Measurements from ENCODE around the gene MAP1B. TPM values are rescaled to one million over a fixed set of nuclear protein-coding genes. Genes with fewer than 3 reads are reported as not detected.

Gene MAP1B
- total RNA-seq, 4 donors from 2014 or later, result 38.9 to 57.5 (median 44.4) TPM

- Histone ChIP-seq H3K4me3 (no peak overlapping the region), H3K27ac (no peak overlapping the region), H3K4me1 (peaks cover 5 to 35% (median 19%) of the 10 kb centered on the region in 4 donors), H3K27me3 (no peaks in the 10 kb centered on the region), H3K9me3 (no peaks in the 10 kb centered on the region), H3K36me3 (no peaks in the 10 kb centered on the region)
- no peak for DNase-seq
- WGBS, 2 donors (ENCODE audit: low coverage in 1 of 2), result 87 to 92% methylated on average over 7 of the region's 7 CpGs
- no peak for TF ChIP-seq POLR2AphosphoS5 (IDR thresholded peaks at IDR 0.05)
- TF ChIP-seq POLR2A (IDR thresholded peaks at IDR 0.05), result no peak
- no peak for TF ChIP-seq EP300 (IDR thresholded peaks at IDR 0.05; ENCODE audit: low read depth)
- no peak for TF ChIP-seq CTCF (IDR thresholded peaks at IDR 0.05)
- in situ Hi-C loops (cut with MboI; ENCODE audit: low pct_ligation_motif_present in 1 of 4, low pct_unique_long_range_greater_than_20kb in 1 of 4, low sequenced_read_pairs in 3 of 4), result no loop called here
- intact Hi-C loops (cut with DNase I; ENCODE audit: low total_unique reads), result no loop called here
Observed at GRCh38 chr5:72242796-72243475, 135.7 kb downstream of the MAP1B start.

- H3K4me3 ChIP-seq, result no peak overlapping the region
- H3K9me3 ChIP-seq, result no peaks in the 10 kb centered on the region
- in situ Hi-C loops (cut with MboI; ENCODE audit: low pct_ligation_motif_present in 1 of 4, low pct_unique_long_range_greater_than_20kb in 1 of 4, low sequenced_read_pairs in 3 of 4), result no loop called here
- WGBS, 2 donors (ENCODE audit: low coverage in 1 of 2), result 89 to 100% methylated on average over 2 of the region's 2 CpGs
- TF ChIP-seq POLR2AphosphoS5 (IDR thresholded peaks at IDR 0.05), result no peak
- no peak for TF ChIP-seq CTCF (IDR thresholded peaks at IDR 0.05)
- no peak for TF ChIP-seq POLR2A (IDR thresholded peaks at IDR 0.05)
- TF ChIP-seq EP300 (IDR thresholded peaks at IDR 0.05; ENCODE audit: low read depth), result no peak
- H3K27me3 ChIP-seq, result no peaks in the 10 kb centered on the region
- no peaks in the 10 kb centered on the region for H3K36me3 ChIP-seq
- H3K27ac ChIP-seq, result no peak overlapping the region
- no peak for DNase-seq
- intact Hi-C loops (cut with DNase I; ENCODE audit: low total_unique reads), result no loop called here
- H3K4me1 ChIP-seq, result peaks cover 9 to 42% (median 24%) of the 10 kb centered on the region in 4 donors
Observed at GRCh38 chr5:72243706-72244105, 136.4 kb downstream of the MAP1B start.

- DNase-seq, result no peak
- Histone ChIP-seq H3K27ac (peak overlapping the region; percentile 33 to 74 (median 64)), H3K27me3 (no peaks in the 10 kb centered on the region), H3K4me3 (no peak overlapping the region), H3K9me3 (no peaks in the 10 kb centered on the region), H3K4me1 (peaks cover 9 to 45% (median 26%) of the 10 kb centered on the region in 4 donors), H3K36me3 (no peaks in the 10 kb centered on the region)
- in situ Hi-C loops (cut with MboI; ENCODE audit: low pct_ligation_motif_present in 1 of 4, low pct_unique_long_range_greater_than_20kb in 1 of 4, low sequenced_read_pairs in 3 of 4) (no loop called here), intact Hi-C loops (cut with DNase I; ENCODE audit: low total_unique reads) (no loop called here)
- TF ChIP-seq CTCF (IDR thresholded peaks at IDR 0.05), result peak in 1 of 5 experiments; percentile 10
- no peak for TF ChIP-seq POLR2AphosphoS5 (IDR thresholded peaks at IDR 0.05)
- TF ChIP-seq EP300 (IDR thresholded peaks at IDR 0.05; ENCODE audit: low read depth), result no peak
- 71 to 81% methylated on average over 1 to 2 of the region's 2 CpGs for WGBS, 2 donors (ENCODE audit: low coverage in 1 of 2)
Observed at GRCh38 chr5:72244862-72245371, 137.6 kb downstream of the MAP1B start.

GRCh38 chr5:72245546-72245945, 138.3 kb downstream of the MAP1B start:
- WGBS, 2 donors (ENCODE audit: low coverage in 1 of 2), result 64 to 79% methylated on average over 1 of the region's 1 CpG
- H3K27ac ChIP-seq, result peak overlapping the region; percentile 33 to 74 (median 64)
- no peak for TF ChIP-seq POLR2A (IDR thresholded peaks at IDR 0.05)
- H3K27me3 ChIP-seq, result no peaks in the 10 kb centered on the region
- no peaks in the 10 kb centered on the region for H3K9me3 ChIP-seq
- no peaks in the 10 kb centered on the region for H3K36me3 ChIP-seq
- in situ Hi-C loops (cut with MboI; ENCODE audit: low pct_ligation_motif_present in 1 of 4, low pct_unique_long_range_greater_than_20kb in 1 of 4, low sequenced_read_pairs in 3 of 4), result no loop called here
- DNase-seq, result no peak
- peaks cover 9 to 45% (median 26%) of the 10 kb centered on the region in 4 donors for H3K4me1 ChIP-seq
- no peak overlapping the region for H3K4me3 ChIP-seq
- intact Hi-C loops (cut with DNase I; ENCODE audit: low total_unique reads), result no loop called here

Data from transverse colon (tissue), 4 donors.